ENCODE results near the gene VTI1A.

VTI1A gene

GRCh38 chr10:112758961-112759360, 311.9 kb downstream of the VTI1A start:
- DNase-seq (ENCODE audit: low read depth in 2 of 2), result no peak
- TF ChIP-seq CTCF (IDR thresholded peaks at IDR 0.05; ENCODE audit: low read depth, low read length), result no peak
- H3K4me3 ChIP-seq (replicated peaks in 1 of 2; ENCODE audit: low read depth in 2 of 2, low read length in 2 of 2), result no peak overlapping the region

GRCh38 chr10:112759496-112759895, 312.5 kb downstream of the VTI1A start:
- DNase-seq (ENCODE audit: low read depth in 2 of 2), result no peak
- no peak for TF ChIP-seq CTCF (IDR thresholded peaks at IDR 0.05; ENCODE audit: low read depth, low read length)
- no peak overlapping the region for H3K4me3 ChIP-seq (replicated peaks in 1 of 2; ENCODE audit: low read depth in 2 of 2, low read length in 2 of 2)

- no peak for DNase-seq (ENCODE audit: low read depth in 2 of 2)
- TF ChIP-seq CTCF (IDR thresholded peaks at IDR 0.05; ENCODE audit: low read depth, low read length), result no peak
Observed at GRCh38 chr10:112761256-112761655, 314.2 kb downstream of the VTI1A start.

GRCh38 chr10:112763916-112764520, 317.0 kb downstream of the VTI1A start:
- no peak overlapping the region for H3K4me3 ChIP-seq (replicated peaks in 1 of 2; ENCODE audit: low read depth in 2 of 2, low read length in 2 of 2)
- no peak for TF ChIP-seq CTCF (IDR thresholded peaks at IDR 0.05; ENCODE audit: low read depth, low read length)
- peak in 1 of 2 donors; percentile 65 for DNase-seq (ENCODE audit: low read depth in 2 of 2)

More at GRCh38 chr10:112761256-112761655, 314.2 kb downstream of the VTI1A start:
- no peak overlapping the region for H3K4me3 ChIP-seq (replicated peaks in 1 of 2; ENCODE audit: low read depth in 2 of 2, low read length in 2 of 2)

- DNase-seq (ENCODE audit: low read depth in 2 of 2), result no peak
- no peak for TF ChIP-seq CTCF (IDR thresholded peaks at IDR 0.05; ENCODE audit: low read depth, low read length)
Observed at GRCh38 chr10:112765717-112766235, 318.8 kb downstream of the VTI1A start.

GRCh38 chr10:112766636-112767035, 319.6 kb downstream of the VTI1A start:
- TF ChIP-seq CTCF (IDR thresholded peaks at IDR 0.05; ENCODE audit: low read depth, low read length), result no peak
- no peak for DNase-seq (ENCODE audit: low read depth in 2 of 2)

More at GRCh38 chr10:112765717-112766235, 318.8 kb downstream of the VTI1A start:
- H3K4me3 ChIP-seq (replicated peaks in 1 of 2; ENCODE audit: low read depth in 2 of 2, low read length in 2 of 2), result no peak overlapping the region

GRCh38 chr10:112767156-112767555, 320.1 kb downstream of the VTI1A start:
- no peak for DNase-seq (ENCODE audit: low read depth in 2 of 2)
- no peak overlapping the region for H3K4me3 ChIP-seq (replicated peaks in 1 of 2; ENCODE audit: low read depth in 2 of 2, low read length in 2 of 2)
- no peak for TF ChIP-seq CTCF (IDR thresholded peaks at IDR 0.05; ENCODE audit: low read depth, low read length)

More at GRCh38 chr10:112766636-112767035, 319.6 kb downstream of the VTI1A start:
- no peak overlapping the region for H3K4me3 ChIP-seq (replicated peaks in 1 of 2; ENCODE audit: low read depth in 2 of 2, low read length in 2 of 2)

Data from cardiac fibroblast (primary cell).